ENCODE results near the gene OR51I1.

- TF ChIP-seq MYC (IDR thresholded peaks at IDR 0.05; ENCODE audit: low read depth, low read length) (no peak), CTCF (IDR thresholded peaks at IDR 0.05; ENCODE audit: low read depth, low read length) (no peak), POLR2A (IDR thresholded peaks at IDR 0.05; ENCODE audit: extremely low read depth, insufficient read length) (no peak)
Measured at GRCh38 chr11:5405173-5405572, 36.1 kb downstream of the OR51I1 start.

All from NB4 (cell line).